DMS53 (cell line): ENCODE data around the gene SHISA7.

Source experiments
- DNase-seq: peaks from one replicate; lab custom pipeline; 2025; lab: John Stamatoyannopoulos, UW

SHISA7 gene

DNA sequence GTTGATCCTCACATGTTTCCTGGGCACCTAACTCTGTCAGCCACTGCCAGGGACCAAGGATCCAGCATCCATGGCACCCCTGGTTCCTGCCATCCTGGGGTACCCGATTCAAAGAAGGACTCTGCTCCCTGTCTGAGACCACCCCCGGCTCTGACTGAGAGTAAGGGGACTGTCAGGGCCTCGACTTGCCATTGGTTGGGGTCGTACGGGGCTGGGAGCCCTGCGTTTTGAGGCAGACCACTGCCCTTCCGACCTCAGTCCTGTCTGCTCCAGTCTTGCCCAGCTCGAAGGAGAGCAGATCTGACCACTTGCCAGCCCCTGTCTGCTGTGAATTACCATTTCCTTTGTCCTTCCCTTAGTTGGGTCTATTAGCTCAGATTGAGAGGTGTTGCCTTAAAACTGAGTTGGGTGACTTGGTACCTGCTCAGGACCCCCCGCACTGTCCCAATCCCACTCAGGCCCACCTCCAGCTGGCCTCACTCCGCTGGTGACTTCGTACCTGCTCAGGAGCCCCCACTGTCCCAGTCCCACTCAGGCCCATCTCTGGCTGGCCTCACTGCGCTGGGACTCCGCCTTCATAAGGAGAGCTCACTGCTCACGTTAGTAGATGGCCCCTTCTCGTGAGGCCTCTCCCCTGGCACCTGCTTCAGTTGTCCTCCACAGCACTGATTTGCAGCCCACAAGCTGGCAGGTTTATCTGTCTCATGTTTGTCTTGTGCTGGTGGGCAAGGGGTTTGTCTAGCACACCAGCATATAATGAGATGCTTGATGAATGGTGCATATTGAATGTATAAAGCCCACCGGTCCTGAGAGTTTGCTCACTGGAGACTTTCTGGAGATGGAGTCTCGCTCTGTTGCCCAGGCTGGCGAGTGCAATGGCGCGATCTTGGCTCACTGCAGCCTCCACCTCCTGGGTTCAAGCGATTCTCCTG, 53.4 kb downstream of the SHISA7 start:
- DNase-seq, result no peak

DNA sequence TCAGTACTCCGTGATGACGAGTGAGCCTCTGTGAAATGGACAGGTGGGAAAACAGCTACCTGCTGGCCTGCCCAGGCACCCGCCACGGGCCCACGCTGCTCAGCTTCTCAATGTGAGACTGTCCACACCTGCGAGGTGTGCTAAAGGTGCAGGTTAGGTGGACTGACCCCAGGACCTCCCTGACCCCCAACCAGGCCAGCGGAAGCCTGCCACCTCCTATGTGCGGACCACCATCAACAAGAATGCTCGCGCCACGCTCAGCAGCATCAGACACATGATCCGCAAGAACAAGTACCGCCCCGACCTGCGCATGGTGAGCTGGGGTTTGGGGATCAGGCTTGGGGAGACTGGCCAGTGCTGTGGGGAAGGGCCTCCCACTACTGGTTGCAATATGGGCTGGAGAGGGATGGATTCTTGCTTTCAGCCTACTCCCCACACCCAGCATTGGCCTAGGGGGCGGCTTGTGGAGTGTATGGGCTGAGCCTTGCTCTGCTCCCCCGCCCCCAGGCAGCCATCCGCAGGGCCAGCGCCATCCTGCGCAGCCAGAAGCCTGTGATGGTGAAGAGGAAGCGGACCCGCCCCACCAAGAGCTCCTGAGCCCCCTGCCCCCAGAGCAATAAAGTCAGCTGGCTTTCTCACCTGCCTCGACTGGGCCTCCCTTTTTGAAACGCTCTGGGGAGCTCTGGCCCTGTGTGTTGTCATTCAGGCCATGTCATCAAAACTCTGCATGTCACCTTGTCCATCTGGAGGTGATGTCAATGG, 55.2 kb downstream of the SHISA7 start:
- no peak for DNase-seq

DNA sequence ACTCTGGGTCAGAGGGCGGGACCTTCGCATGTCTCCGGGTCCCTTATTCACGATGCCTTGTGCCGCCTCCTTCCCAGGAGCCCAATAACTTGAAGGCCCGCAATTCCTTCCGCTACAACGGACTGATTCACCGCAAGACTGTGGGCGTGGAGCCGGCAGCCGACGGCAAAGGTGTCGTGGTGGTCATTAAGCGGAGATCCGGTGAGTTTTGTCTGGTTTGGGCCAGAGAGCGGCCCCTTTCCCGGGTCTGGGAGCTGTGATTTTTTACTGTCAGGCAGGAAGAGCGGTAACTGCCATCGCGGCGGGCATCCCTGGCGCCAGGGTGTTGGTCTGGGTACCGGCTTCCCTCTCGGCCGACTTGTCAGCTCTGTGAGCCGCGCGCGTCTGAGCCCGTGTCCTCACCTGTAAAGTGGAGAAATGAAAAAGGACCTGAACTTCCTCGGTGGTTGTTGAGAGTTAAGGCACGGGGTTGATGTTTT, 56.6 kb downstream of the SHISA7 start:
- peak; percentile 49 for DNase-seq

DNA sequence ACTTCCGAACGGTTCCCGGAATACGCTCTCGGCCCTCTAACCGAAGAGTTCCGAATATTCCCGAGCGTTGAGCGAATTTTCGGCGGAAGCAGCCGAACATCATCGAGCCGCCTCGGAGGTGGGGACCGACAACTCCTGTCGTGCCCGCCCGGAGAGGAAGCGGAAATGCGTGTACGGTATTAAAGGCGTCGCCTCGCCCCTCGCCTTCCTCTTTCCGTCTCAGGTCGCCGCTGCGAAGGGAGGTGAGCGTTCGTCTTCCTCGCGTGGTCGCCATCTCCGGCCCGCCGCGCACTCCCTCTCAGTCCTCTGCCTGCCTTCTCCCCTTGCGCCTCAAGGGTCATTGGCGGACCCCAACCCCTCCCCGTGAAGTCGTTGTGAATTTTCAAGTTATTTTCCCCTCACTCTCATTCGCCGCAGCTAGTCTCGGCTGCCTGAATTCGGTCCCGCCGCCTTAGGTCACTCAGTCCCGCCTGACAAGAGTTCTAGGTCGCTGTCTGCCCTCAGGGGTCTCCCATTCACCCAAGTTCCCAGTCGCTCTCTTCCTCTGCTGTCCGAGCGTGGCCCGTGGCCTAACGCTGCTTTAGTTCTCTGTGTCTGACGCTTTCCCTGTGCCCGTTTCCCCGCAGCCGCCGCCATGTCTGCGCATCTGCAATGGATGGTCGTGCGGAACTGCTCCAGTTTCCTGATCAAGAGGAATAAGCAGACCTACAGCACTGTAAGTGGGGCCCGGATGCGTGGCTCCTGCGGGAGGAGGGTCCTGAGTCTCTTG, 57.2 kb downstream of the SHISA7 start, which contains the start of gene RPL28:
TSS of gene RPL28 (plus strand) at position 209 of the 769 bp plus-strand sequence. CDS start at position 635, 426 bp downstream.
- DNase-seq, result peak; percentile 99

DNA sequence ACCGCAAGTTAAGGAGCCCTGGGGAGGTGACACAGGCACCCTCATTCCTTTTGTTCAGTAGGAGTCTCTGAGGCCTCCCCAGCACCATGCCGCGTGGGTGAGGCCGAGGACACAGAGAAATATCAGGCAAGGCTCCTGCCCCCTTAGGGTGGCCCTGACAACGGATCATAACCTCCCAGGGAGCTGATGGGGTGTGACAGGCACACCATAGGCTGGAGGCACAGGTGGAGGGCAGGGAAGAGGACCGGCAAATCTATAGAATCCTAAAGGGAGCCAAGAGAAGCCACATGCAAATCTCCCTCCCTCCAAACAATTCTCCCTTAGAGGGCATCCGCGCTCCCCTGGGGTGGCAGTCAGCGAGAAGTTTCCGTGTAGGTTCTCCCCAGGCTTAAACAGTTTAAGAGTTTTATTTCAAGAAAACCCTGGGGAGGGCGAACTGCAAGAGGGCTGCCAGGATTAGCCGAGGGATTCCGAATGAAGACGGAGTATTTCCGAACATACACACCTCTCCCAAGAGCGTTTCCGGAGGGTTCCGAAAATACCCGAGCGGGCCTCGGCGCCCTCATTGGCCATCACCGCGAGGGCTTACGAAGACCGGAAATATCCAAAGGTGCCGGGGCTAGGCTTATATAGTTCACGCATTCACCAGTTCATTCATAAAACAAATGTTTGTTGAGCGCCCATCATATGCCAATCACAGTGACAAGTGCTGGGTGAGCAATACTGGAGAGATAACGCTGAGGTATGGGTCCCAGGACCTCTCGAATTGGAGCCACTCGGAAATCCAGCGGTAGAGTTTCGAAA, 58.0 kb downstream of the SHISA7 start:
- peak; percentile 98 for DNase-seq

DNA sequence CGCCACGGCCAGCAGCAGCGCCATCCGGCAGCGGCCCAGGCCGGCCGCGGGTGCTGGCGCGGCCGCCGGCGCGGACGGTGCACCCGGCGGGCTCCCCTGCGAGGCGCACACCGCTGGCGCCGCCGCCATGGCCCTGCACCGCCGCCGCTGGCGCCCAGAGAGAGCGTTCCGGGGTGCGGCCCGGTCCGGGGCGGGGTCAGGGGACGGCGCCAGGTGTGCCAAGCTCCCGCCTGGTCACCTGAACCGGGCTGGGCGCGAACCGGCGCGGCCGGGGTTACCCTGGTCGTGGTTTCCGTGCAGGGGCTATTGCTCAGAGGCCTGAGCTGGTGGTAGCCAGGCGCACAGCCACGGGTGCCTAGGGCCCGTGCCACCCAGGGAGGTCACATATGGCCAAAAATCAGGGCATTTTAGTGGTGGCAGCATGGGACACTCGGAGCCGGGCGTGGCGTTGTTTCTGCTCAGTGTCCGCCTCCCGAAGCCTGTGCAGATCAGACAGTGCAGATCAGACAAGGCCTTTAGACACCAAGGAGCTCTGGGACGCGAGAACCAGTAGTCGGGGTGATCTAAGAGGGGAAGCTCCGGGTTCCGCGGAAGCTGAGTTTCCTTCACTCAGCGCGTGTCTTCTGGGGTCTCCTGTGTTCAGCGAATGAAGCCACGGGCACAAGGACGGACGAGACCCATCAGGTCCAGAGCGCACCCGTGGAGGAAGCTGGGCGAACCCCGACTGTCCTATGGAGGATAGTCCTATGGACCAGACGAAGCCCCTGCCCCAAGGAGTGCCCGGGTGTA, 58.8 kb downstream of the SHISA7 start, which contains the start of gene TMEM238:
TSS of gene TMEM238 (minus strand) at position 162 of the 789 bp plus-strand sequence. CDS start at position 129, 33 bp downstream.
- DNase-seq, result peak; percentile 85

DNA sequence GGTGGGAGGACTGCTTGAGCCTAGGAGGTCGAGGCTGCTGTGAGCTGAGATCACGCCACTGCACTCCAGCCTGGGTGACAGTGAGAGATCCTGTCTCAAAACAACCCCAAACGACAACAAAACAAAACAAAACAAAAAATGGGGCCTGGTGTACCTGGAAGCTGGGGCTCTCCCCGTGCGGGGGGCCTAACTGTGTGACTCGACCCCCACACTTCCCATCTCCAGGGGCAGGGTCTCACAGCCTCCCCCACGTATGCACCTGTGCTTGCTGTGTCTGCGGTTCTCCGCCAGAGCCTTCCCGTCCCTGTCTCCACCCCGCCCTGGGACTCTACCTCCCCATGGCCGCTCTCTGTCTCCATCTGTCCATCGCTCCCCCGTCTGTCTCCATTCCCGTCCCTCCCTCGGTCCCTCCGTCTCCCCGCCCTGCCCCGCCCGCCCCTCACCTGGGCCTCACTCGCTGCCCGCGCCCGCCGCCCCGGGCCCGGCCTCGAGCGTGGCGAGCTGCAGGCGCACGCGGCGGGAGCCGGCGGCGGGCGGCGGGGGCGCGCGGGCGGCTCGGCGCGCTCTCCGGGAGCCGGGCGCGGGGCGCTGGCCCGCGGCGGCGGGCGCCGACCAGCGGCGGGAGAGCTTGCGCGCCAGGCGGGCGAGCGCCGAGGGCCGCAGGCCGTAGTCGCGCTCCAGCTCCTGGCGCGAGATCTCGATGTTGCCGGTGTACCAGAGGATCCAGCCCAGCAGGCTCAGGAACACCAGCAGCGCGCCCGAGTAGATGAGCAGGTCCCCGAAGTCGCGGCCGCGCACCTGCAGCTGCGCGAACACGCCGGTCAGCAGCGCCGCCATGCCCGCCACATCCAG, 59.6 kb downstream of the SHISA7 start:
- DNase-seq, result peak; percentile 90

DNA sequence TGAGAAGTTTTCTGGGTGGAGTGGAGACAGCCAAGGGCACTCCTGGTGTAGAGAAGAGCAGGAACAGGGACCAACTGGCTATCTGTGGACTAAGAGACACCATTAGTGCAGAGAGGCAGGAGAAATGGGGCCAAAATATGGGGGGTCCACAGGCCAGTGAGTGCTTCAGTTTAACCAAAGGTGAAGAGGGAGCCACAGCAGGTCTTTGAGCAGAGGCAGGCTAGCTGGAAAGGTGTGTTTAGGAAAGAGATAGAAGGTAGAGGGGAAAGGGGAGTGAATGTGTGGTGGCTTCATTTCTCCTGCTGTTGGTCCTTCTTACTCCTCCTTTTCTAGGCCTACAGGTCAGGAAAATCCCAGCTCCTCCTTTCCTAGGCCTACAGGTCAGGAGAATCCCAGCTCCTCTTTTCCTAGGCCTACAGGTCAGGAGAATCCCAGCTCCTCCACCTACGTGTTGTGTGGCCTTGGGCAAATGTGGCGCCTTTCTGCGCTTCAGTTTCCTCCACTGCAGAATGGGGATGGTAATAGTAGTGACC, 60.5 kb downstream of the SHISA7 start:
- DNase-seq, result no peak

DNA sequence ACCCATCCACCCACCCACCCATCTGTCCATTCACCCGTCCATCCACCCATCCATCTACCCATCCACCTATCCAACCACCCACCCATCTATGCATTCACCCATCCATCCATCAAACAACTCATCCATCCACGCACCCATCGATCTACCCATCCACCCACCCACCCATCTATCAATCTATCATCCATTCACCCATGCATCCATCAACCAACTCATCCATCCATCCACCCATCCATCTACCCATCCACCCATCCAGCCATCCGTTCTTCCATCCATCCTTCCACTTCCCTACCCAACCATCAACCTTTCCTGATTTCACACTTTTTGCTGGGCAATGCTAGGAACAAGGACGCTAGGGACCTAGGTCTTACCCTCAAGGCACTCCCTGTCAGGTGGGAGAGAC, 61.1 kb downstream of the SHISA7 start:
- no peak for DNase-seq

DNA sequence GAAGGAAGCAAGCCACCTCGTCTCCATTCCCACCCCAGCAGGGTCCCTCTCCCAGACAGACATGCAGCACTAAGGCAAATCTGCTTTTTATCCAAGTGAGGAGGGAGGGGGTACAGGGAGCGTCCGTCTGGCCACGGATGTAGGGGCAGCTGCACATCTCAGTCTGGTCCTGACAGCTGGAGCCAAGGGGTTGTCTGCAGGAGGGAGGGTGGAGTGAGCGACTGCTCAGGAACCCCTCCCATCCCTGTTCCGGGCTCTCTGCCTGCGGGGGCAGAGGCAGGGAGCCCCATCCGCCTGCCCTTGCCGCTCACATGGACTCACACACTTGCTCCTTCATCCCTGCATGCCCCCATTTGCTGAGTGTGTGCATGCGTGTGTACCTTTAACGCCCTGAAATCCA, 63.9 kb downstream of the SHISA7 start:
- no peak for DNase-seq
